Mucosa of rectum (tissue), 2 donors: ENCODE data around the gene SRGAP1.
"Not testable (repeated sequence)": the region's sequence is repeated elsewhere in the genome, so short reads cannot be mapped to it uniquely, and the experiment has no call there.

Source experiments
- H3K27ac ChIP-seq, 2 donors: one replicate each; pipeline ENCODE4 v1.7.0; 2013; ENCODE audit warnings: inconsistent platforms in 2 of 2, low read depth in 2 of 2, low read length in 2 of 2
- H3K27me3 ChIP-seq, 2 donors: one replicate each; pipeline ENCODE4 v1.7.0; 2013; ENCODE audit warnings: low read length in 2 of 2; ENCODE audit not compliant: control insufficient read depth in 2 of 2, insufficient read depth in 2 of 2
- H3K36me3 ChIP-seq, 2 donors: one replicate each; pipeline ENCODE4 v1.7.0; 2013; ENCODE audit warnings: low read length in 2 of 2; ENCODE audit not compliant: control insufficient read depth in 2 of 2, insufficient read depth in 2 of 2
- H3K4me1 ChIP-seq, 2 donors: one replicate each; pipeline ENCODE4 v1.7.0; 2013; ENCODE audit warnings: low read length in 2 of 2, mild to moderate bottlenecking in 1 of 2; ENCODE audit not compliant: control insufficient read depth in 2 of 2, insufficient read depth in 2 of 2
- H3K4me3 ChIP-seq, 2 donors: one replicate each; pipeline ENCODE4 v1.7.0; 2013; ENCODE audit warnings: low read length in 2 of 2
- H3K9ac ChIP-seq, 2 donors: one replicate each; pipeline ENCODE4 v1.7.0; 2013; ENCODE audit warnings: low read length in 2 of 2, low read depth in 1 of 2, mild to moderate bottlenecking in 1 of 2
- H3K9me3 ChIP-seq, 2 donors: one replicate each; pipeline ENCODE4 v1.7.0; 2013; ENCODE audit warnings: low read length in 2 of 2; ENCODE audit not compliant: control insufficient read depth in 2 of 2
- donor health status: healthy.
- donor health status: Normal muscosa, but diverticular disease.

SRGAP1 gene

GRCh38 chr12:64063121-64063520 lies 218.6 kb downstream of the SRGAP1 start:
- Histone ChIP-seq H3K4me3 (no peak overlapping the region), H3K9ac (no peak overlapping the region), H3K4me1 (no peaks in the 10 kb centered on the region), H3K36me3 (peaks cover 7 to 14% of the 10 kb centered on the region in 2 donors), H3K27me3 (no peaks in the 10 kb centered on the region), H3K27ac (no peak overlapping the region), H3K9me3 (no peaks in the 10 kb centered on the region)

GRCh38 chr12:64064240-64064639 lies 219.7 kb downstream of the SRGAP1 start:
- Histone ChIP-seq H3K27ac (no peak overlapping the region), H3K4me1 (no peaks in the 10 kb centered on the region), H3K27me3 (no peaks in the 10 kb centered on the region), H3K36me3 (peaks cover 7 to 14% of the 10 kb centered on the region in 2 donors), H3K4me3 (no peak overlapping the region), H3K9ac (no peak overlapping the region), H3K9me3 (no peaks in the 10 kb centered on the region)

GRCh38 chr12:64064706-64065105 lies 220.2 kb downstream of the SRGAP1 start:
- Histone ChIP-seq H3K9ac (no peak overlapping the region), H3K4me3 (no peak overlapping the region), H3K9me3 (no peaks in the 10 kb centered on the region), H3K27me3 (no peaks in the 10 kb centered on the region), H3K27ac (no peak overlapping the region), H3K4me1 (no peaks in the 10 kb centered on the region), H3K36me3 (peaks cover 7 to 14% of the 10 kb centered on the region in 2 donors)

- no peak overlapping the region for H3K27ac ChIP-seq
- H3K9ac ChIP-seq, result no peak overlapping the region
- no peaks in the 10 kb centered on the region for H3K27me3 ChIP-seq
- H3K4me3 ChIP-seq, result no peak overlapping the region
- H3K36me3 ChIP-seq, result peaks cover 7 to 14% of the 10 kb centered on the region in 2 donors
- no peaks in the 10 kb centered on the region for H3K4me1 ChIP-seq
- no peaks in the 10 kb centered on the region for H3K9me3 ChIP-seq
Measured at GRCh38 chr12:64065881-64066451, 221.5 kb downstream of the SRGAP1 start.

- Histone ChIP-seq H3K4me1 (no peaks in the 10 kb centered on the region), H3K4me3 (no peak overlapping the region), H3K9me3 (no peaks in the 10 kb centered on the region), H3K27ac (no peak overlapping the region), H3K9ac (no peak overlapping the region), H3K36me3 (peaks cover 7 to 14% of the 10 kb centered on the region in 2 donors), H3K27me3 (no peaks in the 10 kb centered on the region)
Measured at GRCh38 chr12:64066776-64067175, 222.3 kb downstream of the SRGAP1 start.

GRCh38 chr12:64070454-64070853 lies 226.0 kb downstream of the SRGAP1 start:
- peaks cover 3 to 10% of the 10 kb centered on the region in 2 donors for H3K36me3 ChIP-seq
- H3K27ac ChIP-seq, result no peak overlapping the region
- no peak overlapping the region for H3K4me3 ChIP-seq
- no peaks in the 10 kb centered on the region for H3K27me3 ChIP-seq
- no peak overlapping the region for H3K9ac ChIP-seq
- H3K4me1 ChIP-seq, result no peaks in the 10 kb centered on the region
- no peaks in the 10 kb centered on the region for H3K9me3 ChIP-seq

- no peak overlapping the region for H3K9ac ChIP-seq
- H3K27ac ChIP-seq, result no peak overlapping the region
- peaks cover 2 to 3% of the 10 kb centered on the region in 2 donors for H3K36me3 ChIP-seq
- no peaks in the 10 kb centered on the region for H3K27me3 ChIP-seq
- H3K9me3 ChIP-seq, result no peaks in the 10 kb centered on the region
- H3K4me3 ChIP-seq, result no peak overlapping the region
- H3K4me1 ChIP-seq, result no peaks in the 10 kb centered on the region
Measured at GRCh38 chr12:64072916-64073575, 228.5 kb downstream of the SRGAP1 start.

- not testable (repeated sequence) for H3K27ac ChIP-seq, H3K36me3 ChIP-seq, H3K27me3 ChIP-seq, H3K4me3 ChIP-seq, H3K9me3 ChIP-seq, H3K9ac ChIP-seq
- H3K4me1 ChIP-seq, result peaks cover 0 to 13% of the 10 kb centered on the region in 2 donors
Measured at GRCh38 chr12:64076565-64076964, 232.1 kb downstream of the SRGAP1 start.

- no peak overlapping the region for H3K27ac ChIP-seq
- H3K4me1 ChIP-seq, result peaks cover 11 to 25% of the 10 kb centered on the region in 2 donors
- no peak overlapping the region for H3K9ac ChIP-seq
- peaks cover 2 to 3% of the 10 kb centered on the region in 2 donors for H3K36me3 ChIP-seq
- no peak overlapping the region for H3K4me3 ChIP-seq
- no peaks in the 10 kb centered on the region for H3K27me3 ChIP-seq
- H3K9me3 ChIP-seq, result no peaks in the 10 kb centered on the region
Measured at GRCh38 chr12:64077922-64078321, 233.4 kb downstream of the SRGAP1 start.

GRCh38 chr12:64080319-64081007 lies 236.0 kb downstream of the SRGAP1 start:
- no peaks in the 10 kb centered on the region for H3K9me3 ChIP-seq
- peak overlapping the region; percentile 40 to 68 for H3K27ac ChIP-seq
- peak overlapping the region; percentile 27 to 28 for H3K4me3 ChIP-seq
- H3K9ac ChIP-seq, result peak overlapping the region in 1 of 2 donors; percentile 19
- H3K36me3 ChIP-seq, result peaks cover 0 to 2% of the 10 kb centered on the region in 2 donors
- peaks cover 11 to 35% of the 10 kb centered on the region in 2 donors for H3K4me1 ChIP-seq
- no peaks in the 10 kb centered on the region for H3K27me3 ChIP-seq
